Right atrium auricular region (tissue), 2 donors: Measurements from ENCODE around the gene DENND11. TPM values are rescaled to one million over a fixed set of nuclear protein-coding genes. Genes with fewer than 3 reads are reported as not detected.
"Not testable (repeated sequence)": the region's sequence is repeated elsewhere in the genome, so short reads cannot be mapped to it uniquely, and the experiment has no call there.

Experiments
- DNase-seq: peaks from one replicate; pipeline ENCODE4 v3.0.0-alpha.2; 2019; ENCODE audit warnings: low spot score
- H3K27ac ChIP-seq, 2 donors: fragments of 200-600 bp; sonication (generic); 1 replicate in 1 of 2; 2 replicates in 1 of 2; pipeline ENCODE4 v1.5.1; 2016 to 2019
- H3K27me3 ChIP-seq, 2 donors: fragments of 200-600 bp; sonication (generic); one replicate each; pipeline versions ENCODE4 v1.5.1 to v1.6.0; 2017 to 2019
- H3K36me3 ChIP-seq: fragments of 200-600 bp; sonication (generic); one replicate; pipeline ENCODE4 v1.5.1; 2016
- H3K4me1 ChIP-seq, 2 donors: fragments of 200-600 bp; sonication (generic); one replicate each; pipeline versions ENCODE4 v1.5.1 to v1.6.0; 2017 to 2019
- H3K4me3 ChIP-seq, 2 donors: fragments of 200-600 bp; sonication (generic); 1 replicate in 1 of 2; 2 replicates in 1 of 2; pipeline ENCODE4 v1.5.1; 2017 to 2019; ENCODE audit warnings: mild to moderate bottlenecking in 1 of 2, moderate library complexity in 1 of 2
- H3K9me3 ChIP-seq, 2 donors: fragments of 200-600 bp; sonication (generic); one replicate each; pipeline ENCODE4 v1.5.1; 2019
- total RNA-seq, 2 donors: library from RNA; depleted of rRNA; stranded (reverse); fragments of >200 nt; gene quantifications; one replicate each; pipeline ENCODE4 v1.1.0, GENCODE V29; 2016
- TF ChIP-seq, protein P1 (sequence below), 2 donors: fragments of 200-600 bp; sonication (generic); IDR thresholded peaks; one replicate each; pipeline ENCODE4 v1.5.1; 2019; ENCODE audit warnings: antibody characterized with exemption in 2 of 2

DENND11 gene
- total RNA-seq, 2 donors from 2014 or later, result 6.5 to 10.6 TPM

GRCh38 chr7:141696348-141696747, 5.6 kb downstream of the DENND11 start:
- Histone ChIP-seq H3K4me1 (peaks cover 0 to 22% of the 10 kb centered on the region in 2 donors), H3K9me3 (no peaks in the 10 kb centered on the region), H3K27me3 (no peaks in the 10 kb centered on the region), H3K27ac (no peak overlapping the region), H3K36me3 (no peaks in the 10 kb centered on the region), H3K4me3 (no peak overlapping the region)
- TF ChIP-seq, protein P1, sequence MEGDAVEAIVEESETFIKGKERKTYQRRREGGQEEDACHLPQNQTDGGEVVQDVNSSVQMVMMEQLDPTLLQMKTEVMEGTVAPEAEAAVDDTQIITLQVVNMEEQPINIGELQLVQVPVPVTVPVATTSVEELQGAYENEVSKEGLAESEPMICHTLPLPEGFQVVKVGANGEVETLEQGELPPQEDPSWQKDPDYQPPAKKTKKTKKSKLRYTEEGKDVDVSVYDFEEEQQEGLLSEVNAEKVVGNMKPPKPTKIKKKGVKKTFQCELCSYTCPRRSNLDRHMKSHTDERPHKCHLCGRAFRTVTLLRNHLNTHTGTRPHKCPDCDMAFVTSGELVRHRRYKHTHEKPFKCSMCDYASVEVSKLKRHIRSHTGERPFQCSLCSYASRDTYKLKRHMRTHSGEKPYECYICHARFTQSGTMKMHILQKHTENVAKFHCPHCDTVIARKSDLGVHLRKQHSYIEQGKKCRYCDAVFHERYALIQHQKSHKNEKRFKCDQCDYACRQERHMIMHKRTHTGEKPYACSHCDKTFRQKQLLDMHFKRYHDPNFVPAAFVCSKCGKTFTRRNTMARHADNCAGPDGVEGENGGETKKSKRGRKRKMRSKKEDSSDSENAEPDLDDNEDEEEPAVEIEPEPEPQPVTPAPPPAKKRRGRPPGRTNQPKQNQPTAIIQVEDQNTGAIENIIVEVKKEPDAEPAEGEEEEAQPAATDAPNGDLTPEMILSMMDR (IDR thresholded peaks at IDR 0.05), result no peak
- DNase-seq, result no peak

DNA sequence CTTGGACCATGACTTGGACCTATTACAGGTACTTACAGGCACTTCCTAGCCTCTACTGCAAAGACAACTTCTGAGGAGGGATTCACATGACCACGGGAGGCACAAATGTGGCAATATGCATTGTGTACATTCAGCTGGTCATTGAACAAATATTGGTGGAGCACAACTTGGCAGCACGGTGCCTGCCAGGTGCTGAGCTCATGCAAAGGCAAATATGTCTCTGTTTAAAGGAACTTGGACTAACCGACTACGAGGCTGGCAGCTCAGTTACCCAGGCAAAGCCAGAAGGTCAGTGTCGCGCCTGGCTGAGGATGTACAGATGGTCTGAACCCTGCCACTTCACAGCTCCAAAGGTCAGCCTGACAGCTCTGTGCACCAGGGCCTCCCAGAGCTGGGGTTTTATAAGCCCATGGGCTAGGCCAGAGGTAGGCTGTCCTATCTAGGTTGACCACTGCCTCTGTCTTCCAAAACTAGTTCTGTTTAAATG, 6.1 kb downstream of the DENND11 start:
- H3K4me1 ChIP-seq, result peaks cover 0 to 20% of the 10 kb centered on the region in 2 donors
- H3K36me3 ChIP-seq, result no peaks in the 10 kb centered on the region
- TF ChIP-seq, protein P1 (IDR thresholded peaks at IDR 0.05), result no peak
- DNase-seq, result no peak
- no peak overlapping the region for H3K4me3 ChIP-seq
- H3K9me3 ChIP-seq, result no peaks in the 10 kb centered on the region
- H3K27ac ChIP-seq, result no peak overlapping the region
- H3K27me3 ChIP-seq, result no peaks in the 10 kb centered on the region

- TF ChIP-seq, protein P1 (IDR thresholded peaks at IDR 0.05), result no peak
- Histone ChIP-seq H3K9me3 (no peaks in the 10 kb centered on the region), H3K27me3 (no peaks in the 10 kb centered on the region), H3K36me3 (no peaks in the 10 kb centered on the region), H3K4me3 (no peak overlapping the region), H3K4me1 (peaks cover 0 to 8% of the 10 kb centered on the region in 2 donors), H3K27ac (no peak overlapping the region)
- no peak for DNase-seq
Observed at GRCh38 chr7:141693082-141693481, 8.9 kb downstream of the DENND11 start.

DNA sequence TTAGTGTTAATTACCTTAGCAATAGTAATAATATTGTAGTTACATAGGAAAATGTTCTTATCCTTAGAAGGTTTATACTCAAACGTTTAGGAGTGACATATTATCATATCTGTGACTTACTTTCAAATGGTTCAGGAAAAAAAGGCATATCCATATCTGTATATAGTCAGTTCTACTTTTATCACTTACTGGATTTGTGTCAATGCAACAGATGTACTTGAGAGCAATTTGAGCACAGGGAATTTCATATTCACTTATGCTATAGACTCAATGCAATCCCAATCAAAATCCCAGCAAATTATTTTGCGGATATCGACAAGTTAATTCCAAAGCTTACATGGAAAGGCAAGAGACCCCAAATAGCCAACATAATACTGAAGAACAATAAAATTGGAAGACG, 10.0 kb downstream of the DENND11 start:
- H3K4me3 ChIP-seq, result no peak overlapping the region
- no peaks in the 10 kb centered on the region for H3K27me3 ChIP-seq
- peaks cover 0 to 12% of the 10 kb centered on the region in 2 donors for H3K4me1 ChIP-seq
- DNase-seq, result no peak
- no peak overlapping the region for H3K27ac ChIP-seq
- TF ChIP-seq, protein P1 (IDR thresholded peaks at IDR 0.05), result no peak
- H3K36me3 ChIP-seq, result no peaks in the 10 kb centered on the region
- no peaks in the 10 kb centered on the region for H3K9me3 ChIP-seq

GRCh38 chr7:141691540-141691939, 10.4 kb downstream of the DENND11 start:
- H3K9me3 ChIP-seq, result no peaks in the 10 kb centered on the region
- no peaks in the 10 kb centered on the region for H3K27me3 ChIP-seq
- H3K4me1 ChIP-seq, result peaks cover 0 to 16% of the 10 kb centered on the region in 2 donors
- DNase-seq, result no peak
- TF ChIP-seq, protein P1 (IDR thresholded peaks at IDR 0.05), result no peak
- no peak overlapping the region for H3K27ac ChIP-seq
- no peaks in the 10 kb centered on the region for H3K36me3 ChIP-seq
- H3K4me3 ChIP-seq, result no peak overlapping the region

DNA sequence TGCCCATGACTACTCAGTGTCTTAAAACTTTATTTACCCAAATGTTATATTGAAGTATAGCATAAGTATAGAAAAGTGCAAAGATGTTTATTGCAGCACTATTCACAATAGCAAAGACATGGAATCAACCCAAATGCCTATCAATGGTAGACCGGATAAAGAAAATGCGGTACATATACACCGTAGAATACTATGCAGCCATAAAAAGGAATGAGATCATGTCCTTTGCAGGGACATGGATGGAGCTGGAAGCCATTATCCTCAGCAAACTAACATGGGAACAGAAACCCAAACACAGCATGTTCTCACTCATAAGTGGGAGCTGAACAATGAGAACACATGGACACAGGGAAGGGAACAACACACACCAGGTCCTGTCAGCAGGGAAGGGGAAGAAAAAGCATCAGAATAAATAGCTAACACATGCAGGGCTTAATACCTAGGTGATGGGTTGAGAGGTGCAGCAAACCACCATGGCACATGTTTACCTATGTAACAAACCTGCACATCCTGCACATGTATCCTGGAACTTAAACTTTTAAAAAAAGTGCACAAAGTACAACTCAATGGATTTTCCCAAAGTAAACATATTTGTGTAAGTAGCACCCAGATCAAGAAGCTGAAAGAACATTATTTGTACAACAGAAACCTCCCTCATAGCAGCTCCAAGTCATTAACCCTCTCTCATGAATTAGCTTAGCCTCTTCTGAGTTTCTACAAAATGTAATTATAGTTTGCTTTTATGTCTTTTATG, 12.7 kb downstream of the DENND11 start:
- DNase-seq, H3K4me3 ChIP-seq: not testable (repeated sequence)

More for the DNA sequence above, 12.7 kb downstream of the DENND11 start:
- Histone ChIP-seq H3K36me3 (peaks cover 13% of the 10 kb centered on the region), H3K4me1 (peaks cover 0 to 18% of the 10 kb centered on the region in 2 donors)
- H3K27ac ChIP-seq, H3K27me3 ChIP-seq, H3K9me3 ChIP-seq: not testable (repeated sequence)
